Naive thymus-derived CD4-positive, alpha-beta T cell (primary cell): ENCODE measurements around the gene ABL2. TPM values are rescaled to one million over a fixed set of nuclear protein-coding genes. Genes with fewer than 3 reads are reported as not detected.

Experiments
- ATAC-seq: fragments of 150-1000 bp; cut with Tn5 transposase; 2 replicates; pipeline ENCODE4 v1.10.0; 2021; ENCODE audit warnings: mild to moderate bottlenecking, moderate library complexity
- CTCF ChIA-PET: fragments of 350-600 bp; sonication (Branson Sonifier 250); formaldehyde crosslinking; loops from one replicate; lab custom pipeline; 2021; ENCODE audit warnings: antibody characterized with exemption; lab: Charles Lee
- POLR2A ChIA-PET: fragments of 350-600 bp; sonication (Branson Sonifier 250); formaldehyde crosslinking; loops from one replicate; lab custom pipeline; 2021; ENCODE audit warnings: antibody characterized with exemption, inconsistent platforms; lab: Charles Lee
- DNase-seq, 9 donors: peaks; one replicate each; pipeline versions ENCODE4 v3.0.0 to v3.0.0-alpha.2; 2020 to 2022; ENCODE audit warnings: mixed read lengths in 1 of 9
- H3K27ac ChIP-seq: one replicate; pipeline ENCODE4 v1.7.0; 2013; ENCODE audit warnings: mild to moderate bottlenecking, low read depth, low read length, moderate library complexity
- H3K27me3 ChIP-seq, 2 donors: one replicate each; pipeline ENCODE4 v1.7.0; 2013; ENCODE audit warnings: low read length in 2 of 2, mild to moderate bottlenecking in 2 of 2, moderate library complexity in 2 of 2; ENCODE audit not compliant: control insufficient read depth in 2 of 2, insufficient read depth in 2 of 2
- H3K36me3 ChIP-seq, 3 experiments: 1 replicate in 2 of 3; 2 replicates in 1 of 3; pipeline ENCODE4 v1.7.0; 2013; ENCODE audit warnings: low read length in 3 of 3, mild to moderate bottlenecking in 3 of 3, moderate library complexity in 1 of 3; ENCODE audit not compliant: insufficient read depth in 3 of 3, control insufficient read depth in 2 of 3
- H3K4me1 ChIP-seq, 2 donors: one replicate each; pipeline ENCODE4 v1.7.0; 2013; ENCODE audit warnings: low read length in 2 of 2, mild to moderate bottlenecking in 2 of 2, moderate library complexity in 1 of 2; ENCODE audit not compliant: control insufficient read depth in 2 of 2, insufficient read depth in 2 of 2
- H3K4me3 ChIP-seq: 2 replicates; pipeline ENCODE4 v1.7.0; 2013; ENCODE audit warnings: mild to moderate bottlenecking, low read length
- H3K9me3 ChIP-seq, 3 experiments: 1 replicate in 2 of 3; 2 replicates in 1 of 3; pipeline ENCODE4 v1.7.0; 2013; ENCODE audit warnings: low read length in 3 of 3; ENCODE audit not compliant: control insufficient read depth in 2 of 3
- H3K27ac Mint-ChIP-seq, 9 donors: one replicate each; pipeline ENCODE4 v1.8.0; 2020 to 2022; ENCODE audit warnings: mixed read lengths in 9 of 9, mild to moderate bottlenecking in 8 of 9, moderate library complexity in 5 of 9, inconsistent platforms in 2 of 9
- H3K27me3 Mint-ChIP-seq, 5 donors: one replicate each; pipeline ENCODE4 v1.8.0; 2021 to 2022; ENCODE audit warnings: mixed read lengths in 5 of 5, mild to moderate bottlenecking in 1 of 5
- H3K36me3 Mint-ChIP-seq, 5 donors: one replicate each; pipeline ENCODE4 v1.8.0; 2020 to 2022; ENCODE audit warnings: mixed read lengths in 5 of 5, mild to moderate bottlenecking in 3 of 5, inconsistent platforms in 1 of 5
- H3K4me1 Mint-ChIP-seq, 7 donors: one replicate each; pipeline ENCODE4 v1.8.0; 2020 to 2022; ENCODE audit warnings: mixed read lengths in 7 of 7, mild to moderate bottlenecking in 3 of 7, inconsistent platforms in 1 of 7
- H3K4me3 Mint-ChIP-seq, 10 donors: one replicate each; pipeline ENCODE4 v1.8.0; 2020 to 2022; ENCODE audit warnings: mild to moderate bottlenecking in 10 of 10, mixed read lengths in 10 of 10, moderate library complexity in 6 of 10, inconsistent platforms in 2 of 10
- H3K9me3 Mint-ChIP-seq, 11 donors: one replicate each; pipeline ENCODE4 v1.8.0; 2020 to 2022; ENCODE audit warnings: mixed read lengths in 11 of 11, mild to moderate bottlenecking in 4 of 11, inconsistent platforms in 1 of 11, moderate library complexity in 1 of 11
- intact Hi-C, 2 donors: fragments of 100-400 bp; cut with micrococcal nuclease; formaldehyde crosslinking; loops; one replicate each; pipeline ENCODE4 v1.15.1; 2023
- polyA plus RNA-seq, 2 donors: library from polyadenylated mRNA; unstranded; fragments of 300-500 nt; fragmentation: Illumina TruSeq; gene quantifications; one replicate each; pipeline ENCODE4 v1.2.3, GENCODE V29; 2021
- total RNA-seq, 6 experiments: library from RNA in 5 of 6; stranded (reverse) in 5 of 6; gene quantifications; 1 replicate in 5 of 6; 2 replicates in 1 of 6; pipeline ENCODE4 v1.2.3 and lab custom pipeline; 2021 to 2026

ABL2 gene
- total and polyA plus RNA-seq, 7 experiments from 2014 or later, result 1.9 to 20.1 (median 17.1) TPM

GRCh38 chr1:179095377-179095776 is 134.1 kb downstream of the ABL2 start:
- no peaks in the 10 kb centered on the region for H3K27me3 Mint-ChIP-seq
- H3K4me1 ChIP-seq, result no peaks in the 10 kb centered on the region
- intact Hi-C loops, result no loop called here
- POLR2A ChIA-PET, result no interaction called here
- H3K4me3 ChIP-seq, result no peak overlapping the region
- H3K4me1 Mint-ChIP-seq, result peaks cover 0 to 3% (median 0%) of the 10 kb centered on the region in 7 donors
- CTCF ChIA-PET, result no interaction called here
- H3K36me3 ChIP-seq, result peaks cover 0 to 71% (median 0%) of the 10 kb centered on the region in 3 experiments
- no peaks in the 10 kb centered on the region for H3K9me3 ChIP-seq
- no peak for ATAC-seq
- no peaks in the 10 kb centered on the region for H3K27me3 ChIP-seq
- no peaks in the 10 kb centered on the region for H3K9me3 Mint-ChIP-seq
- H3K4me3 Mint-ChIP-seq, result no peak overlapping the region
- H3K27ac ChIP-seq, result no peak overlapping the region
- no peak for DNase-seq
- H3K36me3 Mint-ChIP-seq, result peaks cover 5 to 35% (median 12%) of the 10 kb centered on the region in 5 donors
- H3K27ac Mint-ChIP-seq, result peak overlapping the region in 4 of 9 donors; percentile 16 to 77 (median 52)

- no peaks in the 10 kb centered on the region for H3K27me3 Mint-ChIP-seq
- Histone ChIP-seq H3K27me3 (no peaks in the 10 kb centered on the region), H3K9me3 (no peaks in the 10 kb centered on the region), H3K4me3 (no peak overlapping the region), H3K36me3 (peaks cover 0 to 74% (median 0%) of the 10 kb centered on the region in 3 experiments), H3K27ac (no peak overlapping the region), H3K4me1 (no peaks in the 10 kb centered on the region)
- intact Hi-C loops, result no loop called here
- peak overlapping the region in 1 of 9 donors; percentile 59 for H3K27ac Mint-ChIP-seq
- ATAC-seq (no peak), DNase-seq (no peak)
- ChIA-PET POLR2A (no interaction called here), CTCF (interaction anchor here (0.5 kb wide), 1 partner anchor 242 kb away, joined by 3 read pairs; no protein-coding TSS in a partner anchor)
- no peaks in the 10 kb centered on the region for H3K9me3 Mint-ChIP-seq
- H3K36me3 Mint-ChIP-seq, result peaks cover 5 to 33% (median 12%) of the 10 kb centered on the region in 5 donors
- H3K4me1 Mint-ChIP-seq, result peaks cover 0 to 3% (median 0%) of the 10 kb centered on the region in 7 donors
- H3K4me3 Mint-ChIP-seq, result no peak overlapping the region
Measured at GRCh38 chr1:179094818-179095217, 134.7 kb downstream of the ABL2 start.

- ATAC-seq (no peak), DNase-seq (no peak)
- no peaks in the 10 kb centered on the region for H3K9me3 Mint-ChIP-seq
- Histone ChIP-seq H3K27me3 (no peaks in the 10 kb centered on the region), H3K36me3 (peaks cover 0 to 91% (median 0%) of the 10 kb centered on the region in 3 experiments), H3K27ac (no peak overlapping the region), H3K9me3 (no peaks in the 10 kb centered on the region), H3K4me1 (no peaks in the 10 kb centered on the region), H3K4me3 (no peak overlapping the region)
- peaks cover 8 to 30% (median 12%) of the 10 kb centered on the region in 5 donors for H3K36me3 Mint-ChIP-seq
- no peak overlapping the region for H3K4me3 Mint-ChIP-seq
- peaks cover 0 to 9% (median 0%) of the 10 kb centered on the region in 7 donors for H3K4me1 Mint-ChIP-seq
- H3K27me3 Mint-ChIP-seq, result no peaks in the 10 kb centered on the region
- ChIA-PET POLR2A (interaction anchor here (0.7 kb wide), 1 partner anchor 206 kb away, joined by 3 read pairs; no protein-coding TSS in a partner anchor), CTCF (no interaction called here)
- intact Hi-C loops, result no loop called here
- peak overlapping the region in 8 of 9 donors; percentile 1 to 85 (median 46) for H3K27ac Mint-ChIP-seq
Measured at GRCh38 chr1:179092896-179093461, 136.5 kb downstream of the ABL2 start.

- no peak overlapping the region for H3K4me3 ChIP-seq
- ChIA-PET CTCF (no interaction called here), POLR2A (no interaction called here)
- H3K9me3 Mint-ChIP-seq, result no peaks in the 10 kb centered on the region
- H3K27me3 ChIP-seq, result no peaks in the 10 kb centered on the region
- peaks cover 5 to 23% (median 8%) of the 10 kb centered on the region in 5 donors for H3K36me3 Mint-ChIP-seq
- peaks cover 0 to 9% (median 0%) of the 10 kb centered on the region in 7 donors for H3K4me1 Mint-ChIP-seq
- ATAC-seq (no peak), DNase-seq (no peak)
- no peaks in the 10 kb centered on the region for H3K27me3 Mint-ChIP-seq
- no peak overlapping the region for H3K27ac ChIP-seq
- peak overlapping the region in 4 of 9 donors; percentile 16 to 47 (median 36) for H3K27ac Mint-ChIP-seq
- H3K4me1 ChIP-seq, result no peaks in the 10 kb centered on the region
- peaks cover 0 to 90% (median 4%) of the 10 kb centered on the region in 3 experiments for H3K36me3 ChIP-seq
- intact Hi-C loops, result no loop called here
- no peaks in the 10 kb centered on the region for H3K9me3 ChIP-seq
- H3K4me3 Mint-ChIP-seq, result no peak overlapping the region
Measured at GRCh38 chr1:179091691-179092165, 137.7 kb downstream of the ABL2 start.

GRCh38 chr1:179090923-179091322 is 138.6 kb downstream of the ABL2 start:
- no peak overlapping the region for H3K4me3 Mint-ChIP-seq
- DNase-seq (no peak), ATAC-seq (no peak)
- peaks cover 0 to 9% (median 0%) of the 10 kb centered on the region in 7 donors for H3K4me1 Mint-ChIP-seq
- Histone ChIP-seq H3K4me3 (no peak overlapping the region), H3K4me1 (no peaks in the 10 kb centered on the region), H3K9me3 (no peaks in the 10 kb centered on the region), H3K27me3 (no peaks in the 10 kb centered on the region), H3K36me3 (peaks cover 0 to 85% (median 4%) of the 10 kb centered on the region in 3 experiments), H3K27ac (no peak overlapping the region)
- peaks cover 0 to 19% (median 9%) of the 10 kb centered on the region in 5 donors for H3K36me3 Mint-ChIP-seq
- ChIA-PET CTCF (no interaction called here), POLR2A (interaction anchor here (0.6 kb wide), 1 partner anchor 829 kb away, joined by 3 read pairs; no protein-coding TSS in a partner anchor)
- H3K9me3 Mint-ChIP-seq, result no peaks in the 10 kb centered on the region
- no peaks in the 10 kb centered on the region for H3K27me3 Mint-ChIP-seq
- intact Hi-C loops, result no loop called here
- peak overlapping the region in 4 of 9 donors; percentile 21 to 62 (median 26) for H3K27ac Mint-ChIP-seq

- ATAC-seq, result no peak
- no peaks in the 10 kb centered on the region for H3K27me3 Mint-ChIP-seq
- peaks cover 0 to 19% (median 9%) of the 10 kb centered on the region in 5 donors for H3K36me3 Mint-ChIP-seq
- H3K27ac Mint-ChIP-seq, result peak overlapping the region in 3 of 9 donors; percentile 28 to 62 (median 57)
- no peak overlapping the region for H3K27ac ChIP-seq
- ChIA-PET POLR2A (interaction anchor here (0.6 kb wide), 1 partner anchor 829 kb away, joined by 3 read pairs; no protein-coding TSS in a partner anchor), CTCF (no interaction called here)
- no peaks in the 10 kb centered on the region for H3K27me3 ChIP-seq
- H3K9me3 Mint-ChIP-seq, result no peaks in the 10 kb centered on the region
- intact Hi-C loops, result no loop called here
- H3K4me1 ChIP-seq, result no peaks in the 10 kb centered on the region
- peaks cover 0 to 84% (median 4%) of the 10 kb centered on the region in 3 experiments for H3K36me3 ChIP-seq
- no peak overlapping the region for H3K4me3 Mint-ChIP-seq
- H3K9me3 ChIP-seq, result no peaks in the 10 kb centered on the region
- no peak overlapping the region for H3K4me3 ChIP-seq
- DNase-seq, result no peak
- H3K4me1 Mint-ChIP-seq, result peaks cover 0 to 9% (median 0%) of the 10 kb centered on the region in 7 donors
Measured at GRCh38 chr1:179090522-179090921, 139.0 kb downstream of the ABL2 start.
